A673 (cell line): Measurements from ENCODE around the gene GALNS.

Experiments
- CTCF ChIP-seq: fragments of 300-800, 200-600 bp; sonication (generic); conservative IDR thresholded peaks from 2 replicates; pipeline ENCODE4 v1.5.1; 2017; ENCODE audit warnings: low read depth, mild to moderate bottlenecking, antibody characterized with exemption, low read length, moderate library complexity, mixed read lengths
- EZH2 ChIP-seq: fragments of 200-600 bp; sonication (generic); IDR thresholded peaks from 2 replicates; pipeline ENCODE4 v1.6.1; 2017; ENCODE audit warnings: borderline replicate concordance, low read depth, mild to moderate bottlenecking, mixed read lengths, antibody characterized with exemption, low read length; ENCODE audit not compliant: poor library complexity, severe bottlenecking

GRCh38 chr16:88764913-88765349, 91.8 kb downstream of the GALNS start:
- TF ChIP-seq CTCF (no peak), EZH2 (no peak)
